ENCODE results near the gene ANXA9.

ANXA9 gene

DNA sequence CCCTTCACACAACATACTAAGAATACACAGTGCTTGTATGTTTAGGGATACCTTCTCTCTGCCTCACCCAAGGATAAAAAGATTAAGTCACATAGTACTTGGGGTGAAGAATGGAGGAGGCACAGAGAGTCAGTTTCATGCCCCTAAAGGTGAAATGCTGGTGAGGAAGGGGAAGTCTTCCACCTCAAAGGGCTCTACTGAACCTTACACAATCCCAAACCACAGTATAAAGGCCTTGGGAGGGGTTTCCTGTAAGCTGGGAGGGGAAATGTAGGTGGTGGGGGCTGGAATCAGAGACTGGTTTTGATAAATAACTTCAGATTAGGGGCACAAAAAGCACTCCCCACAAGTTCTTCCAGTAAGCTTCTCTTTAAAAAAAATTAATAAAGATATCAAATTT, 21.1 kb downstream of the ANXA9 start:
- DNase-seq (ENCODE audit: low spot score) = no peak

- no peak for DNase-seq (ENCODE audit: low spot score)
These were observed 23.7 kb downstream of the ANXA9 start for GRCh38 chr1:151005729-151006319.

DNA sequence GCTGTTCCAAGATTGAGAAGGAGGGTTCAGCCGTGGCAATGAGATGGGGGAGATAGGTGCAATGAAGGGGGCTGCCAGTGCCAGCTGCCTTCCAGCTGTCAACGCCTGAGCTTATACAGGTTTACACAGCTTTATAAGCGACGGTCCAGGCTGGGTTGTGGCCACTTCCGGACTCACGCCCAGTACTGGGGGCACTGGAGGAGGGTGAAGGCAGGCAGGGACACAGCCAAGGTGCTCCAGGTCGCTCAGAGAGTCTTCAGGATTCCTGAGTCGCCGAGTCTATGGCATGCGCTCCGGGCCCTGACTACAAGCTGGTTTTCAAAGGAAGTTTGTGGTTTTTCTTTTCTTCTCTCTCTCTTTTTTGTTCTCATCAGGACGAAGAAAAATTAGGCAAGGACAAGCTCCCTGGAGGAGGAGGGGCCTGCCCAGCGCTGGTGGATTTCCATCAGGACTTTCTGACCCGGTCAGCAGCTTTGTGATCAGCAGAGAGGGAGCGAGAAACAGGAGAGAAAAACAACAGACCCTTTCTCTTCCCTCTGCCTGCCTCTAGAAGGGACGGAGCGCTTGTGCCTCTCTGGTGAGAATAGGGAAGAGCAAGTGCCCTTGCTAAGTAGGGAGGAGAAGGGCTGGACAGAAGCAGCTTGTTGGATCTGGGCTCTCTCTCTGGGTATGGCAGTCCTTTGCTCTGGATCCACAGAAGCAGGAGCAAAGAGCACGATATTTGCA, 24.4 kb downstream of the ANXA9 start, which contains the start of gene MINDY1:
Gene MINDY1 (minus strand): TSS at position 576 of the 726 bp plus-strand sequence. CDS start 4,285 bp downstream, outside the sequence.
- peak; percentile 84 for DNase-seq (ENCODE audit: low spot score)

- no peak for DNase-seq (ENCODE audit: low spot score)
These were observed 25.8 kb downstream of the ANXA9 start for GRCh38 chr1:151007853-151008243.

DNA sequence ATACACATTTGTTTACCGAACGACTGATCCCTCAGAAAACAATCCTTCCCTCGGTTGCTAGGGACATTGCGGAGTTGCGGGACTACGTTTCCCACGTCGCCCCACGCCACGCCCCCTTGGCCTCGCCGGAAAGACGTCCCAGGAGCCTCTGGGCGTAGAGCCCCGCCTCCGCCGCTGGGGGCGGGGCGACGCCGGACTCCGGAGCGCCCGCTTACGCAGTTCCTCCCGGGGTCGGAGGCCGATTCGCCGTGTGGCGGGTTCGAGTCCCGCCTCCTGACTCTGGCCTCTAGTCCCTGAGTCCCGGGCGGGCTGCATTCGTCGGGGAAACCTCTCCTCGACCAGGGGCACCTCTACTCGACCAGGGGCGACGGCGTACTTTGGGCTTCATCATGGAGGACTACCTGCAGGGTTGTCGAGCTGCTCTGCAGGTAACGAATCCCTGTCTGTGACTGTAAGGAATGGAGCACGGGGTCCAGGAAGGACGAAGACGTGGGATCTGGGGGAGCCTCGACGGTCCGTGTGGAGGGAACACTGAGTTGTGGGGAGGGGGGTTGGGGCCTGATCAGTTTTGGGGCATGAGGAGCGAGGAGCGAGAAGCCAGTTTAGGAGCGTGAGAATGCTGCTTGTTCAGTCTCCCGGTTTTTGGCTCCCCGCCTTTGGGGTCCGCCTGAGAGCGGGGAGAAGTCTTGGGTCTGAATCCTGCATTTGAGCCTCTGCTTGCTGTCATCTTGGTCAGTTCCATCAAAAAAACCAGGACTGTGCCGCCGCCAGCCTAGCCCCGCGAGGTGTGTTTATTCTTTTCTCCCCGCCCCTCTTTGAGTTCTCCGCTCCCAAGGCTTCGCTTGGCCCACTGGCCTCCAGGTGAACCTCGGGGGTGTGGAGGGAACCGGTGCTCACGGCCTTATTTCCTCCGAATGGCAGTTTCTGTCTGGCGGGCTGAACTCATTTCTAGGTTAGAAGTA, 26.4 kb downstream of the ANXA9 start, which contains the start of gene PRUNE1:
Gene PRUNE1 (plus strand): TSS at position 206 of the 962 bp plus-strand sequence. CDS start 184 bp downstream, at position 390.
- DNase-seq (ENCODE audit: low spot score) = peak; percentile 100

DNA sequence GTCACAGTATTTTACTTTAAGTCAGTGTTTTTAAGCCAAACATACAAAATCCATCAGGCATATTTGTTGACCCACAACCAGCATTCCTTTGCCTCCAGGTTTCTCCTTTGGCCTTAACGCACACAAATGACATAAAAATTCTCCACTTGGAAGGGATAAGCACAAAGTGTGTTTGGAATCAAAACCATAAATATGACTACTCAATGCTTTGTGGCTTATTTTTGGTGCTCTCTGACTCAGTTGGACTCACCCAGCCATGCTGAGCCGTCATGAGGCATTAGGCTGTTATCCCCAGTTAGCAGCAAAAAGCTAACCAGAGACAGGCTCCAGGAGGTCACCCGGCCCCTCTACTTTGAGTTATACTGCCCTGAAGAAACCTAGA, 27.1 kb downstream of the ANXA9 start:
- no peak for DNase-seq (ENCODE audit: low spot score)

DNA sequence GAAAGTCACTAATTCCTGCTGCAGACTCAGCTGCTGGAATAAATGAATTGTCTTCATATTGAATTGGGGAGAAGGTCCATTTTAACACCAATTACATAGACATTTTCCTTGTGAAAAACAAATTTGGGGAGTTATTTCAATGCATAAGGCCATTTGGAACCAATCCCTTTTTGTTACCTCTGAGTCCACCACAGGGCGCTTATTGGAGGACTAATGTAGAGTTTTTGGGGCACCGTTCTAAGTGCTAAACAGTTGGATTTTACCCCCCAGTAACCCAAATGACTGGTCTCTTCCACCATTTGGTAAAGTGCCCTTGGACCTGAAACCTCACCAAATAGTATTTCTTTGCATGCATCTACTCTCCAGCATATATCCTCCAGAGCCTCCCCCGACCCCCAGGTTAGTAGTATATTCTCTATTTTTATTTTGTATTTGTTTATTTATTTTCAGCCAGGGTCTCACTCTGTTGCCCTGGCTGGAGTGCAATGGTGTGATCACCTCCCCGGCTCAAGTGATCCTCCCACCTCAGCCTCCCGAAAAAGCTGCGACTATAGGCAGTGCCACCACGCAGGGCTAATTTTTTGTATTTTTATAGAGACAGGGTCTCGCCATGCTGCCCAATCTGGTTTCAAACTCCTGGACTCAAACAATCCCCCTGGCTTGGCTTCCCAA, 27.7 kb downstream of the ANXA9 start:
- DNase-seq (ENCODE audit: low spot score) = no peak

- DNase-seq (ENCODE audit: low spot score) = no peak
These were observed 28.2 kb downstream of the ANXA9 start for GRCh38 chr1:151010346-151010726.

- no peak for DNase-seq (ENCODE audit: low spot score)
These were observed 29.2 kb downstream of the ANXA9 start for GRCh38 chr1:151011154-151011850.

DNA sequence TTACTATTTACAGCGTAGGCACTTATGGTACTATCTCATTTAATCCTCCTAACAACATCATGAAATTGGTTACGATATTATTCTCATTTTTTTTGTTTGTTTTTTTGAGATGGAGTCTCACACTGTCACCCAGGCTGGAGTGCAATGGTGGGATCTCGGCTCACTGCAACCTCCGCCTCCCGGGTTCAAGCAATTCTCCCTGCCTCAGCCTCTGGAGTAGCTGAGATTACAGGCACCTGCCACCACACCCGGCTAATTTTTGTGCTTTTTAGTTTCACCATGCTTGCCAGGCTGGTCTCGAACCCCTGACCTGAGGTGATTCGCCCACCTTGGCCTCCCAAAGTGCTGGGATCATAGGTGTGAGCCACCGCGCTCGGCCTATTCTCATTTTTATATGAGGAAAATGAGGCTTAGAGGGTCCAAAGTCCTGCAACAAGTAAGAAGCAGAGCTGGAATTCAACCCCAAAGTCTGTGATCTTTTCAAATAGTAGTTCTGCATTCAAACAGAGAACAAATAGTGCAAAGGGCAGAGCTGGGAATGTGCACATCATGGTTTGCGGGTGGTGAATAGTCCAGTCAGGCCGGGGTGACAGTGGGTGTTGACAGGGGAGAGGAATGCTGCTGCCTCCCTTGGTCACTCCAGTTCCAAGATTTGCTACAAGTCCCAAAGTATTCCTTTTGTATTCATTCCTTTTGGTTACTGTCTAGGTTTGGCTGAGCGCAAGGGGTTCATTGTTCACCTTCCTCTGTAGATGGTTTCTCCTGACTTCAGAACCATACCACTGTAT, 30.8 kb downstream of the ANXA9 start:
- DNase-seq (ENCODE audit: low spot score) = no peak

DNA sequence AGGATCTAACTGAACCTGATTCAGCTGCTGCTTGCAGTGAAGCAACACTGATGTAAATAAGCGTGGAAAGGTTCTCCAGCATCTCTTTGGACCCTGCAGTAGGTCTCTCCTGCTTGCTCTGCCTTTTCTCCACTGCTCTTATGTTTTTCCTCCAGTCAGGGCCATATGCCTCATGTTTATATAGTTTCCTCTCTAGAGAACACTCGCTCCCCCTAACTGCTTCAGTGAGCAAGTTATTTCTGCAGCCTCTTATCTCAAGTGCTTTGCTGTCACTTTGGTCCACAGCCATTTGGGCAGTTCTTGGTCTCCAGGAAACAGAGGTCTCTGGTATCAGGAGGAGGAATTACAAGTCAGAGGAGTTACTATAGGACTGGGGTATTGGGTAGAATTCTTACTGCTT, 31.4 kb downstream of the ANXA9 start:
- no peak for DNase-seq (ENCODE audit: low spot score)

DNA sequence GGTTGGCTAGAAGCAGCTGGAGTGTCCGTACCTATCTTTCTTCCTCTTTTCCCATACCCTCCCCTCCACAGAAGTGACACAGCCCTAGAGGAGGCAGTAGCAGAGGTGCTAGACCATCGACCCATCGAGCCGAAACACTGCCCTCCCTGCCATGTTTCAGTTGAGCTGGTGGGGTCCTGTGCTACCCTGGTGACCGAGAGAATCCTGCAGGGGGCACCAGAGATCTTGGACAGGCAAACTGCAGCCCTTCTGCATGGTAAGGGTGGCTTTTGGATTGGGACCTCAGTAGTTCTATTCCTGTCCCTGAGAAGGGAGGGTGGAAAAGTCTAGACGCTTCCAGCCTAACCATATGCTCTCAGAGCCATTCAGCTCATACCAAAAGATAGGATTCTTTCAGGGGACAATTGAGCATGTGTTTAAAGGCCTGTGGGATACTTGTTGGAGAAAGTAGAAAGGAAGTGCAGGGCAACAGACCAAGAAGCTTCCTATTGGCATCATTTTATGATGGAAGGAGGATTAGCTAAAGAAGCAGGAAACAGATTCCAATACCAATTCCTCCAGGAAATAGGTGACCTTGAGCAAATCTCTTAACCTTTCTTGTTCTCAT, 42.6 kb downstream of the ANXA9 start:
- peak; percentile 88 for DNase-seq (ENCODE audit: low spot score)

- no peak for DNase-seq (ENCODE audit: low spot score)
These were observed 44.4 kb downstream of the ANXA9 start for GRCh38 chr1:151026460-151026859.

GRCh38 chr1:151032164-151032563, 50.1 kb downstream of the ANXA9 start:
- DNase-seq (ENCODE audit: low spot score) = no peak

DNA sequence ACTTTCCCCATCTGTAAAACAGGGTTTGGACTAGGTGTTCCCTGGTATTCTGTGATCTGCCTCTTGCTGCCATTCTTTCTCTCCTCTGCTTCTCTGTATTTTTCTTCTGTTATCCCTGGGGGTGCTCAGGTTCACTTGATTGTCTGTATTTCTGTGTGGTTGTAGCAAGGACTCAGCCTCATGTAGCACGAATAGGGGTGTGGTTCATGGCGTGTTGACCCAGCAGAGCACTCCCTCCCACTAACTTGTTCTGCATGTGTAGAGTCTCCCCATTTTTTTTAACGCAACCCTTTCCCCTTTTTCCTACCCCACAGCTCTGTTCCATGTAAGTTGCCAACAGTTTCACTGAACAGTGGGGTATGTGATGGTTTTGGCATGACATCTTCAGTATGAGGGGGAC, 53.1 kb downstream of the ANXA9 start:
- DNase-seq (ENCODE audit: low spot score) = no peak

DNA sequence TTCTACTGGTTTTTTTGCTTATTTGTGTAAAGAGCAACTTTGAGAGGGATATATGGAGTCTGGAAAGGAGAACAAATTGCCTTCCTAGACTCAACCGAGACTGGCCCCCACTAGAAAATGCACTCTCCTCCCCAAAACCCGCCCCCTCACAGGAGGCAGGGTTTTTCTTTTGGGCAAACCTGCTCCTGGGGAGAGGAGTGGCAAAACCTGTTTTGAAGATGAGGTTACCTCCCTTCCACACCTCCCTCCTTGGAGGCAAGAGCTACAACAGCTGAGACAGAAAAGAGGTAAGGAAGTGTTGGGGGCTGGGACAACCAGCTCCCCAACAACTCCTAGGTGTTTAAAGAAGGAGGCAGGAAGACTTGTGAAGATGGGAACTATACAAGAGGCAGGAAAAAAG, 54.3 kb downstream of the ANXA9 start, which contains the start of gene BNIPL:
Gene BNIPL (plus strand): TSS at position 231 of the 400 bp plus-strand sequence. CDS start 140 bp downstream, at position 371.
- DNase-seq (ENCODE audit: low spot score) = peak; percentile 24

GRCh38 chr1:151037032-151037431, 54.9 kb downstream of the ANXA9 start:
- DNase-seq (ENCODE audit: low spot score) = no peak

DNA sequence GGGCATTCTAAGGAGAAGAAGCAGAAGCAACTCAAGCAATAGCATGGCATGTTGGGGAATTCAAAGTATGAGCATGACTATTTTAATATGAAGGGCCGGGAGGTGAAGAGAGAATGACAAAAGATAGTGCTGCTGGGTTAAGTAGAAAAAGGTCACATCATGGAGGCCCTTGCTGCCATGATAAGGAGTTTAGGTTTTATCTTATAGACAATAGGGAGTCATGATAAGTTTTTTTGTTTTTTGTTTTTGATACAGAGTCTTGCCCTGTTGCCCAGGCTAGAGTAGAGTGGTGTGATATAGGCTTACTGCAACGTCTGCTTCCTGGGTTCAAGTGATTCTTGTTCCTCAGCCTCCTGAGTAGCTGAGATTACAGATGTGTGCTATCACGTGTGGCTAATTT, 57.4 kb downstream of the ANXA9 start:
- DNase-seq (ENCODE audit: low spot score) = no peak

DNA sequence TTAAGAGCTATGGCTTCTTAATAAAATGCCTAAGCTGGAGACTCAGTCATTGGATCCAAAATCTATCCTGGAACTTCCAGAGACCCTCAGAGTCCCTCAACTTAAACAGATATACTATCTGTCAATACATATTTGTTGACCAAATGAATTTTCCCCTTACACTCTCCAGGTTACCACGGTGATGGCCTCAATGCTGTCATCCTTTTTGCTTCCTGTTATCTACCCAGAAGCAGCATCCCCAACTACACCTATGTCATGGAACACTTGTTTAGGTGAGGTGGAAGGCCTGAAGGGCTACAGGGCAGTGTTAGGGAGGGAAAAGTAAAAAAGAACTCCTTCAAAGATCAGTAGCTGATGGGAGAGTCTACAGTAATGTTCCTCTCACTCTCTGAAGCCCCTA, 61.1 kb downstream of the ANXA9 start:
- DNase-seq (ENCODE audit: low spot score) = no peak
